A549 (cell line): Measurements from ENCODE around the gene MEF2D. TPM values are rescaled to one million over a fixed set of nuclear protein-coding genes. Genes with fewer than 3 reads are reported as not detected.

Experiments used
- ATAC-seq, 2 experiments: fragments of 200-7000 bp in 1 of 2; fragments of >200 bp in 1 of 2; cut with Nextera tagmentation in 1 of 2; cut with Tn5 transposase in 1 of 2; 3 replicates each; pipeline versions ENCODE4 v1.8.0 to v1.9.1; 2018 to 2020; ENCODE audit warnings: mild to moderate bottlenecking in 1 of 2, moderate library complexity in 1 of 2
- CTCF ChIA-PET: fragments of 300-600 bp; sonication (Branson Sonifier 250); formaldehyde crosslinking; extraction: SDS; loops from one replicate; lab custom pipeline; 2021; ENCODE audit warnings: antibody characterized with exemption, inconsistent platforms; lab: Yijun Ruan, JAX
- POLR2A ChIA-PET: fragments of 350-600 bp; formaldehyde crosslinking; extraction: SDS; loops from one replicate; lab custom pipeline; 2021; ENCODE audit warnings: antibody characterized with exemption, inconsistent platforms; lab: Yijun Ruan, JAX
- DNase-seq, 2 experiments: peaks; one replicate each; pipeline versions ENCODE4 v3.0.0 to v3.0.0-alpha.2; 2011 to 2016; ENCODE audit warnings: low read depth in 1 of 2, low spot score in 1 of 2
- FAIRE-seq: peaks from 2 replicates; lab custom pipeline; 2011; peaks lifted over from hg19 to GRCh38; lab: Jason Lieb, UNC
- H3K27ac ChIP-seq, 2 experiments: fragments of >200 bp; sonication (Bioruptor Twin); formaldehyde crosslinking; 3 replicates each; pipeline ENCODE4 v1.5.1; 2016 to 2017
- H3K4me1 ChIP-seq: fragments of >200 bp; sonication (Bioruptor Twin); formaldehyde crosslinking; 3 replicates; pipeline ENCODE4 v1.6.1; 2016
- H3K4me2 ChIP-seq: fragments of >200 bp; sonication (Bioruptor Twin); formaldehyde crosslinking; 3 replicates; pipeline ENCODE4 v1.6.1; 2016
- H3K4me3 ChIP-seq: fragments of >200 bp; sonication (Bioruptor Twin); formaldehyde crosslinking; 3 replicates; pipeline ENCODE4 v1.5.1; 2016
- H3K9me3 ChIP-seq: fragments of >200 bp; sonication (Bioruptor Twin); formaldehyde crosslinking; 3 replicates; pipeline ENCODE4 v1.6.1; 2016
- CBX2 ChIP-seq: fragments of 200-600 bp; sonication (generic); IDR thresholded peaks from 2 replicates; pipeline ENCODE4 v1.6.1; 2016; ENCODE audit warnings: low read depth, mild to moderate bottlenecking, borderline replicate concordance
- CBX8 ChIP-seq: fragments of 200-600 bp; sonication (generic); IDR thresholded peaks from 2 replicates; pipeline ENCODE4 v1.6.1; 2016
- EP300 ChIP-seq, 2 experiments: fragments of >200 bp; sonication (Bioruptor Twin); formaldehyde crosslinking; IDR thresholded peaks; 2 replicates in 1 of 2; 3 replicates in 1 of 2; pipeline ENCODE4 v1.6.1; 2016 to 2017
- FOXS1 ChIP-seq: fragments of 250-450 bp; sonication (Bioruptor Pico); IDR thresholded peaks from 2 replicates; pipeline ENCODE4 v1.5.0; 2020; ENCODE audit warnings: mild to moderate bottlenecking, moderate library complexity
- HOXB5 ChIP-seq: fragments of 250-450 bp; sonication (Bioruptor Pico); IDR thresholded peaks from 2 replicates; pipeline ENCODE4 v1.5.0; 2020; ENCODE audit warnings: mild to moderate bottlenecking, moderate library complexity
- KDM1A ChIP-seq: fragments of 200-600 bp; sonication (generic); IDR thresholded peaks from 2 replicates; pipeline ENCODE4 v1.6.1; 2016; ENCODE audit warnings: low read depth, mild to moderate bottlenecking
- MAFK ChIP-seq: fragments of 450-650 bp; IDR thresholded peaks from 2 replicates; pipeline ENCODE4 v1.6.1; 2014; ENCODE audit not compliant: partially characterized antibody
- MYC ChIP-seq: IDR thresholded peaks from 2 replicates; pipeline ENCODE4 v1.6.1; 2012; ENCODE audit warnings: mild to moderate bottlenecking, inconsistent platforms, low read length, improper control_type of control experiment, borderline replicate concordance
- NPAS2 ChIP-seq: fragments of 250-450 bp; sonication (Bioruptor Pico); IDR thresholded peaks from 2 replicates; pipeline ENCODE4 v1.8.0; 2022; ENCODE audit warnings: mild to moderate bottlenecking, moderate library complexity, borderline replicate concordance
- POLR2AphosphoS2 ChIP-seq: conservative IDR thresholded peaks from 2 replicates; pipeline ENCODE4 v1.6.1; 2012; ENCODE audit warnings: low read length, improper control_type of control experiment, inconsistent platforms
- RCOR1 ChIP-seq: fragments of 150-350 bp; IDR thresholded peaks from 2 replicates; pipeline ENCODE4 v1.6.1; 2014; ENCODE audit warnings: antibody characterized with exemption, low read length, low read depth
- RFX5 ChIP-seq: fragments of 450-650 bp; IDR thresholded peaks from 2 replicates; pipeline ENCODE4 v1.7.1; 2014; ENCODE audit warnings: antibody characterized with exemption, mild to moderate bottlenecking, moderate library complexity
- ZNF302 ChIP-seq: fragments of 250-450 bp; sonication (Bioruptor Pico); IDR thresholded peaks from 2 replicates; pipeline ENCODE4 v1.9.0; 2021; ENCODE audit warnings: inconsistent platforms, mild to moderate bottlenecking, moderate library complexity
- ZSCAN20 ChIP-seq: fragments of 250-450 bp; sonication (Bioruptor Pico); IDR thresholded peaks from 2 replicates; pipeline ENCODE4 v1.8.0; 2022; ENCODE audit warnings: mild to moderate bottlenecking, moderate library complexity
- WGBS: methylation state at CpG from one replicate; pipeline ENCODE4 v1.1.6; 2017; ENCODE audit errors: missing lambda C conversion rate; 5-methylcytosine and 5-hydroxymethylcytosine counted together
- polyA plus RNA-seq, 4 experiments: library from polyadenylated mRNA; depleted of rRNA in 3 of 4; stranded (reverse); fragments of >200 nt; fragmentation: RNase III in 1 of 4; extraction: RNeasy Plus Mini Kit Qiagen cat#74134 plus additional on column Dnase treatment in 1 of 4; gene quantifications; 2 replicates in 3 of 4; 3 replicates in 1 of 4; pipeline ENCODE4 v1.2.3, GENCODE V29; 2011 to 2017
- TF ChIP-seq, protein P1 (sequence below): fragments of 250-450 bp; sonication (Bioruptor Pico); IDR thresholded peaks from 2 replicates; pipeline ENCODE4 v1.5.0; 2020; ENCODE audit warnings: low read depth, mild to moderate bottlenecking, moderate library complexity
- TF ChIP-seq, protein P2 (sequence below): fragments of >200 bp; sonication (Bioruptor Twin); formaldehyde crosslinking; IDR thresholded peaks from 3 replicates; pipeline ENCODE4 v1.5.1; 2016
- TF ChIP-seq, protein P3 (sequence below): fragments of >200 bp; sonication (Bioruptor Twin); formaldehyde crosslinking; IDR thresholded peaks from 3 replicates; pipeline ENCODE4 v1.6.1; 2016
- TF ChIP-seq, protein P4 (sequence below): IDR thresholded peaks from 2 replicates; pipeline ENCODE4 v1.6.1; 2012
- TF ChIP-seq, protein P5 (sequence below): IDR thresholded peaks from 2 replicates; pipeline ENCODE4 v1.6.1; 2012
- TF ChIP-seq, protein P6 (sequence below): IDR thresholded peaks from 2 replicates; pipeline ENCODE4 v1.6.1; 2012; ENCODE audit warnings: low read depth, borderline replicate concordance

MEF2D gene
- polyA plus RNA-seq, 2 of the 4 experiments (the other 2 are of a cell fraction) = 16.8 to 23.4 TPM

DNA sequence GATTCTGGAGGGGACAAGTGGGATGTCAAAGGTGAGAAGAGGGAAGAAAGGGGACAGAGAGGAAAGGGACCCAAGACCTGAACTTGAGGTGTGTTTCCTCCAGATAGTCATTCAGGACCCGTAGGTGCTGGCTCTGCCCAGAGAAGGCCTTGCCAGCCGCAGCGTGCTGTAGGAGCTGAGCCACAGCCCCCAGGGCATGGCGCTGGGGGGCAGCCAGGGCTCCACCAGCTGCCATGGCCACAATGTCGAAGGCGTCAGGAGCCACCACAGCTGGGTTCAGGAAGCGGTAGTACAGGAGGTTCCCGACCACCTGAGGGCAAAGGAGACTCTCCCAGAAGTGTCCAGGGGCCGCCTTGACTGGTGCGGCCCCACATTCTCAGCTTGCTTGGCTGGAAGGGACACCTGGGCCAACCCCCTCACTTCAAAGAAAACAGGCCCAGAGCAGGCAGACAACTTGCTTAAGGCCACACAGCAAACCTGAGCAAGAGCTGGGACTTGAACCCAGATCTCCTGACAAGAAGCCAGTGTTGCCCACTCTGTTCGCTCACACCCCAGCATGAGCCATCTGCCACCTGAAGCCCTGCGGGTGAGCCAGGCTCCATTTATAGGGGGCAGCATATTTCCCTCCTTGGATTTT is 34.0 kb upstream of the MEF2D start (continued):
- TF ChIP-seq, protein P1, sequence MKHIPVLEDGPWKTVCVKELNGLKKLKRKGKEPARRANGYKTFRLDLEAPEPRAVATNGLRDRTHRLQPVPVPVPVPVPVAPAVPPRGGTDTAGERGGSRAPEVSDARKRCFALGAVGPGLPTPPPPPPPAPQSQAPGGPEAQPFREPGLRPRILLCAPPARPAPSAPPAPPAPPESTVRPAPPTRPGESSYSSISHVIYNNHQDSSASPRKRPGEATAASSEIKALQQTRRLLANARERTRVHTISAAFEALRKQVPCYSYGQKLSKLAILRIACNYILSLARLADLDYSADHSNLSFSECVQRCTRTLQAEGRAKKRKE (CRISPR knock-in tag) = no peak
- no peak for TF ChIP-seq KDM1A
- TF ChIP-seq, protein P2, sequence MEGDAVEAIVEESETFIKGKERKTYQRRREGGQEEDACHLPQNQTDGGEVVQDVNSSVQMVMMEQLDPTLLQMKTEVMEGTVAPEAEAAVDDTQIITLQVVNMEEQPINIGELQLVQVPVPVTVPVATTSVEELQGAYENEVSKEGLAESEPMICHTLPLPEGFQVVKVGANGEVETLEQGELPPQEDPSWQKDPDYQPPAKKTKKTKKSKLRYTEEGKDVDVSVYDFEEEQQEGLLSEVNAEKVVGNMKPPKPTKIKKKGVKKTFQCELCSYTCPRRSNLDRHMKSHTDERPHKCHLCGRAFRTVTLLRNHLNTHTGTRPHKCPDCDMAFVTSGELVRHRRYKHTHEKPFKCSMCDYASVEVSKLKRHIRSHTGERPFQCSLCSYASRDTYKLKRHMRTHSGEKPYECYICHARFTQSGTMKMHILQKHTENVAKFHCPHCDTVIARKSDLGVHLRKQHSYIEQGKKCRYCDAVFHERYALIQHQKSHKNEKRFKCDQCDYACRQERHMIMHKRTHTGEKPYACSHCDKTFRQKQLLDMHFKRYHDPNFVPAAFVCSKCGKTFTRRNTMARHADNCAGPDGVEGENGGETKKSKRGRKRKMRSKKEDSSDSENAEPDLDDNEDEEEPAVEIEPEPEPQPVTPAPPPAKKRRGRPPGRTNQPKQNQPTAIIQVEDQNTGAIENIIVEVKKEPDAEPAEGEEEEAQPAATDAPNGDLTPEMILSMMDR = no peak

DNA sequence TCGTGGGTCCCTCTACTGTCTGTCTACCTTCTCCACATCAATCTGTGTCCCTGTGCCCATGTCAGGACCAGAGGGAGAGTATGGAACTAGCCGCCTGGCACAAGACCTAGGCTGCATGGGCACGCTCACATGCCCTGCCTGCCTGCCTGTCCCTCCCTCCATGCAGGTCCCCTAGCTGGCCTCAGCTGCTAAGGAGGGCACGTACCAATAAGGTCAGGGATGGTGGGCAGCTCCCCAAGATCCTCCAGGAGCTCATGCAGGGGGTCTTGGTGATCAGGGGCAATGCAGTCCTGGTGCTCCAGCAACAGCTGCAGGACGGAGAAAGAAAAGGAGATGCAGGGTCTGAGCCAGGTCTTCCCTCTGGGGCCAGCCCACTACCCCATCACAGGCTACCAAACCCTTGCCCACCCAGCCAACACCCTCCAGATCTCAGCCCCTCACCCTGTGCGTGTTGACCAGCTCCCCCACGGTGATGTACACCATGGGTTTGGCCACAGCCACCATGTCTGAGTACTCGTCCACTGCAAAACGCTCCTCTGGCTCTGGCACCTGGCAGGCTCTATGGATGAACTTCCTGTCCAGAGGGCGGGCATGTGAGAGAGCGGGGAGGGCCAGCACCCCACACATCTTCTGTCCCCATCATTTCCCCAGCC is 33.1 kb upstream of the MEF2D start:
- Histone ChIP-seq H3K4me2 (no peak overlapping the region), H3K9me3 (no peaks in the 10 kb centered on the region), H3K4me1 (no peaks in the 10 kb centered on the region), H3K4me3 (no peak overlapping the region)
- DNase-seq = no peak
- CTCF ChIA-PET = interaction anchor here (1.2 to 2.1 kb wide), 4 partner anchors 9 to 74 kb away, joined by 3 to 8 read pairs (median 6); no protein-coding TSS in a partner anchor
- no peak for FAIRE-seq
- ATAC-seq = no peak
- TF ChIP-seq HOXB5 (CRISPR knock-in tag) (no peak), FOXS1 (CRISPR knock-in tag) (no peak), CBX2 (no peak), NPAS2 (CRISPR knock-in tag) (no peak), RCOR1 (no peak), EP300 (IDR thresholded peaks at IDR 0.05) (no peak), ZSCAN20 (no peak), MAFK (no peak), ZNF302 (CRISPR knock-in tag) (no peak), RFX5 (no peak), KDM1A (no peak), POLR2AphosphoS2 (no peak), CBX8 (no peak), MYC (no peak)
- TF ChIP-seq, protein P3, sequence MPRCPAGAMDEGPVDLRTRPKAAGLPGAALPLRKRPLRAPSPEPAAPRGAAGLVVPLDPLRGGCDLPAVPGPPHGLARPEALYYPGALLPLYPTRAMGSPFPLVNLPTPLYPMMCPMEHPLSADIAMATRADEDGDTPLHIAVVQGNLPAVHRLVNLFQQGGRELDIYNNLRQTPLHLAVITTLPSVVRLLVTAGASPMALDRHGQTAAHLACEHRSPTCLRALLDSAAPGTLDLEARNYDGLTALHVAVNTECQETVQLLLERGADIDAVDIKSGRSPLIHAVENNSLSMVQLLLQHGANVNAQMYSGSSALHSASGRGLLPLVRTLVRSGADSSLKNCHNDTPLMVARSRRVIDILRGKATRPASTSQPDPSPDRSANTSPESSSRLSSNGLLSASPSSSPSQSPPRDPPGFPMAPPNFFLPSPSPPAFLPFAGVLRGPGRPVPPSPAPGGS = no peak
- TF ChIP-seq, protein P4, sequence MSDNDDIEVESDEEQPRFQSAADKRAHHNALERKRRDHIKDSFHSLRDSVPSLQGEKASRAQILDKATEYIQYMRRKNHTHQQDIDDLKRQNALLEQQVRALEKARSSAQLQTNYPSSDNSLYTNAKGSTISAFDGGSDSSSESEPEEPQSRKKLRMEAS = no peak
- TF ChIP-seq, protein P5, sequence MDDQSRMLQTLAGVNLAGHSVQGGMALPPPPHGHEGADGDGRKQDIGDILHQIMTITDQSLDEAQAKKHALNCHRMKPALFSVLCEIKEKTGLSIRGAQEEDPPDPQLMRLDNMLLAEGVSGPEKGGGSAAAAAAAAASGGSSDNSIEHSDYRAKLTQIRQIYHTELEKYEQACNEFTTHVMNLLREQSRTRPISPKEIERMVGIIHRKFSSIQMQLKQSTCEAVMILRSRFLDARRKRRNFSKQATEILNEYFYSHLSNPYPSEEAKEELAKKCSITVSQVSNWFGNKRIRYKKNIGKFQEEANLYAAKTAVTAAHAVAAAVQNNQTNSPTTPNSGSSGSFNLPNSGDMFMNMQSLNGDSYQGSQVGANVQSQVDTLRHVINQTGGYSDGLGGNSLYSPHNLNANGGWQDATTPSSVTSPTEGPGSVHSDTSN = no peak
- TF ChIP-seq, protein P6, sequence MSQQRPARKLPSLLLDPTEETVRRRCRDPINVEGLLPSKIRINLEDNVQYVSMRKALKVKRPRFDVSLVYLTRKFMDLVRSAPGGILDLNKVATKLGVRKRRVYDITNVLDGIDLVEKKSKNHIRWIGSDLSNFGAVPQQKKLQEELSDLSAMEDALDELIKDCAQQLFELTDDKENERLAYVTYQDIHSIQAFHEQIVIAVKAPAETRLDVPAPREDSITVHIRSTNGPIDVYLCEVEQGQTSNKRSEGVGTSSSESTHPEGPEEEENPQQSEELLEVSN = no peak
- TF ChIP-seq, all 56 proteins: peak for 0
- no peak overlapping the region for H3K27ac ChIP-seq
- WGBS = 88% methylated on average over 11 of the region's 11 CpGs
- POLR2A ChIA-PET = no interaction called here
